Left forelimb (tissue), 1 donor: ENCODE measurements around the gene NSRP1.
"Not testable (repeated sequence)": the region's sequence is repeated elsewhere in the genome, so short reads cannot be mapped to it uniquely, and the experiment has no call there.

Source experiments
- DNase-seq: peaks from one replicate; pipeline ENCODE4 v3.0.0-alpha.2; 2018; ENCODE audit warnings: low spot score

Gene NSRP1

GRCh38 chr17:30118635-30119034 is 2.0 kb downstream of the NSRP1 start:
- not testable (repeated sequence) for DNase-seq

- DNase-seq = no peak
Measured at GRCh38 chr17:30124273-30124796, 7.7 kb downstream of the NSRP1 start.

GRCh38 chr17:30130121-30130520 is 13.5 kb downstream of the NSRP1 start:
- DNase-seq = no peak

- no peak for DNase-seq
Measured at GRCh38 chr17:30132615-30133014, 16.0 kb downstream of the NSRP1 start.

- DNase-seq = no peak
Measured at GRCh38 chr17:30133197-30133596, 16.6 kb downstream of the NSRP1 start.

GRCh38 chr17:30134551-30134950 is 17.9 kb downstream of the NSRP1 start:
- DNase-seq = no peak

GRCh38 chr17:30137158-30137557 is 20.5 kb downstream of the NSRP1 start:
- no peak for DNase-seq

GRCh38 chr17:30147860-30148259 is 31.2 kb downstream of the NSRP1 start:
- not testable (repeated sequence) for DNase-seq

- DNase-seq = no peak
Measured at GRCh38 chr17:30148376-30148775, 31.8 kb downstream of the NSRP1 start.

GRCh38 chr17:30151471-30151870 is 34.9 kb downstream of the NSRP1 start:
- DNase-seq = no peak

GRCh38 chr17:30153463-30153862 is 36.8 kb downstream of the NSRP1 start:
- no peak for DNase-seq

GRCh38 chr17:30155389-30155788 is 38.8 kb downstream of the NSRP1 start:
- DNase-seq = no peak

- no peak for DNase-seq
Measured at GRCh38 chr17:30158896-30159625, 42.4 kb downstream of the NSRP1 start.

GRCh38 chr17:30160419-30161172 is 44.0 kb downstream of the NSRP1 start:
- DNase-seq = no peak

GRCh38 chr17:30161601-30162000 is 45.0 kb downstream of the NSRP1 start:
- DNase-seq = no peak

- no peak for DNase-seq
Measured at GRCh38 chr17:30164531-30164930, 47.9 kb downstream of the NSRP1 start.

GRCh38 chr17:30165147-30165546 is 48.5 kb downstream of the NSRP1 start:
- no peak for DNase-seq

GRCh38 chr17:30165960-30166359 is 49.3 kb downstream of the NSRP1 start:
- DNase-seq = no peak

GRCh38 chr17:30170415-30170987 is 53.9 kb downstream of the NSRP1 start:
- no peak for DNase-seq

- no peak for DNase-seq
Measured at GRCh38 chr17:30172560-30172959, 55.9 kb downstream of the NSRP1 start.

GRCh38 chr17:30173649-30174048 is 57.0 kb downstream of the NSRP1 start:
- DNase-seq = no peak

GRCh38 chr17:30174556-30174955 is 57.9 kb downstream of the NSRP1 start:
- no peak for DNase-seq

GRCh38 chr17:30176855-30177254 is 60.2 kb downstream of the NSRP1 start:
- no peak for DNase-seq
